Mucosa of stomach (tissue), 1 donor: ENCODE results near the gene ABCD2.
A peak's percentile ranks its signal among the peaks of the same experiment; 100 is the strongest.
"Not testable (repeated sequence)": the region's sequence is repeated elsewhere in the genome, so short reads cannot be mapped to it uniquely, and the experiment has no call there.

ENCODE experiments used
- H3K27me3 ChIP-seq: one replicate; pipeline ENCODE4 v1.7.0; 2013; ENCODE audit warnings: mild to moderate bottlenecking, low read length; ENCODE audit not compliant: control insufficient read depth, insufficient read depth
- H3K36me3 ChIP-seq: one replicate; pipeline ENCODE4 v1.7.0; 2013; ENCODE audit warnings: low read length; ENCODE audit not compliant: control insufficient read depth, insufficient read depth
- H3K4me1 ChIP-seq: one replicate; pipeline ENCODE4 v1.7.0; 2013; ENCODE audit warnings: mild to moderate bottlenecking, low read length; ENCODE audit not compliant: control insufficient read depth, insufficient read depth
- H3K4me3 ChIP-seq: one replicate; pipeline ENCODE4 v1.7.0; 2013; ENCODE audit warnings: low read length
- H3K9ac ChIP-seq: one replicate; pipeline ENCODE4 v1.7.0; 2013; ENCODE audit warnings: mild to moderate bottlenecking, low read length, moderate library complexity
- H3K9me3 ChIP-seq: one replicate; pipeline ENCODE4 v1.7.0; 2013; ENCODE audit warnings: mild to moderate bottlenecking, low read length, moderate library complexity; ENCODE audit not compliant: control insufficient read depth
- donor health status: Pancreatic carcinoma.

The ABCD2 gene

DNA sequence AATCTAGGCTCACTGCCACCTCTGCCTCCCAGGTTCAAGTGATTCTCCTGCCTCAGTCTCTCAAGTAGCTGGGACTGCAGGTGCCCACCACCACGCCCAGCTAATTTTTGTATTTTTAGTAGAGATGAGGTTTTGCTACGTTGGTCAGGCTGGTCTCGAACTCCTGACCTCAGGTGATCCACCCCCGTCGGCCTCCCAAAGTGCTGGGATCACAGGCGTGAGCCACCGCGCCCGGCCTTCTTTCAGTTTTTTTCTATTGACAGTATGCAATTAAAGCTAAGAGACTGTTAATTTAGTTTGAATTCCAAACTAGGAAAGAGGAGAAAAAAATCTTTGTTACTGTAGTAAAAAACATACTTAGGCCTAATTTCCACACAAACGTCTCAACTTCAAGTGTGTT, 3.6 kb upstream of the ABCD2 start:
- H3K36me3 ChIP-seq, H3K9me3 ChIP-seq, H3K9ac ChIP-seq, H3K4me3 ChIP-seq, H3K4me1 ChIP-seq, H3K27me3 ChIP-seq: not testable (repeated sequence)

DNA sequence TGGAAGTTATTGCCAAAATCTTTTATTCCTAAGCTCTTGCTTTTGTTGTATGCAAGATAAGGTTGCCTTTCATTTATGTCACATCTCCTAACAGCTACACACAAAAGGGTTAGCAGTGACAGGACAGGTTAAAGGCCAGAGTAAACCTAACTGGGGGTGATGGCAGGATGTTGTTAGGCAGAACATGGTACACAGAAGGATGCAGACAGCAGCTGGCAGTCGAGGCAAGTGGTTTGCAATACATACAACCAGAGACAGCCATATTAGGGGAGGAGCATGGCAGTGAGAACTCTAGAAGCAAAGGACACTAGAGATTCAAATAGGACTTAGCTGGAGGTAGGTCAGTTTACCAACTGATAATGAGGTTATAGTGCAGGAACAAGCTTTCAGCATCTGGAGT, 2.7 kb upstream of the ABCD2 start:
- no peak overlapping the region for H3K4me3 ChIP-seq

DNA sequence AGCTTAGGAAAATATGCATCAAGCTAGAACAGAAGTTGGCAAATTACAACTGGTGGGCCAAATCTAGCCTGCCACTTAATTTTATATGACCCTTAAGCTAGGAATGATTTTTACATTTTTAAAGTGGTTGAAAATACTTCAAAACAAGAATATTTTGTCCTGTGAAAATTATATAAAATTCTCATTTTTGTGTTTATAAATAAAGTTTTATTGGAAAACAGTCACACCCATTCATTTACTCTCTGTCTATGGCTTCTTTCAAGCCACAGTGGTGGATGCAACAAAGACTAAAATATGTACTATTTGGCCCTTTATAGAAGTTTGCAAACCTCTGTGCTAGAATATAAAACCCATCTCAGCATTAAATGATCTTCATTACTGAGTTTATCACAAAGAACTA, 2.1 kb upstream of the ABCD2 start:
- no peaks in the 10 kb centered on the region for H3K36me3 ChIP-seq
- H3K9me3 ChIP-seq: no peaks in the 10 kb centered on the region
- H3K27me3 ChIP-seq: no peaks in the 10 kb centered on the region
- no peak overlapping the region for H3K4me3 ChIP-seq
- no peak overlapping the region for H3K9ac ChIP-seq
- no peaks in the 10 kb centered on the region for H3K4me1 ChIP-seq

More for the DNA sequence above, 2.7 kb upstream of the ABCD2 start:
- no peaks in the 10 kb centered on the region for H3K9me3 ChIP-seq
- no peak overlapping the region for H3K9ac ChIP-seq
- H3K27me3 ChIP-seq: no peaks in the 10 kb centered on the region
- H3K4me1 ChIP-seq: no peaks in the 10 kb centered on the region
- H3K36me3 ChIP-seq: no peaks in the 10 kb centered on the region

DNA sequence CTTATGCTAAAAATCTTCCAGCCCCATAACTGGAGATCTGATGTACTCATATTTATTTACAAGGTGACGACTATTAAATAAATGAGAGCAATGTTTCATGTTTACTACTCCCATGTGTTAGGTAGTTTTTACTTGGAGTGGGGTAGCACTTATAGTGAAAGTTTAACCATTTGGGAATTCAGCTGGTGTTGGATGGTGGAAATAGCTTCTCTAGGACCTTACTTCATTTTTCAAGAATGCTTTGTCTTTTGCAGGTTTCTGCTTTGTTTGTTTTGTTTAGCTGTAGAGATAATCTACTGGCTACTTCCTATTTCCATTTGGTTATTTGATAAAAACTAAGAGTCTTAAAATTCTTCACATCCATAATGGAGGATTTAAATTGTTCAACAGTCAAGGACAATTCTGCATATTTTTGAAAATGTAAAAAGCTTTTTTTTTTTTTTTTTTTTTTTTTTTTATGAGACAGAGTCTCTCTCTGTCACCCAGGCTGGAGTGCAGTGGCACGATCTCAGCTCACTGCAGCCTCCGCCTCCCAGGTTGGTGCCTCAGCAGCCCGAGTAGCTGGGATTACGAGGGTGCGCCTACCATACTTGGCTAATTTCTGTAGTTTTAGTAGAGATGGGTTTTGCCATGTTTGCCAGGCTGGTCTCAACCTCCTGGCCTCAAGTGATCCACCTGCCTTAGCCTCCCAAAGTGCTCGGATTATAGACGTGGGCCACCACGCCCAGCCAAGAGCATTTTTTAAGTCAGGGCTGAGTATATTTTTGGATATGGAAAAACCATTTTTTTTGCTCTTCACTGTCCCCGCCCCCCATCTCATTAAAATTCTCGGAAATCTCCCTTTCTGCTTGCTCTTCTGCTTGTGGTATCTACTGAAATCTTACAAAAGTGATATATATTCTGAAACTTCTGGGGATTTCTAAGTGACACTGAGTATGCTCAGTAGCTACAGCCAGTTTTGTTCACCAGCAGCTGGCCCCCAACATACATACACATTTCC, 1.4 kb upstream of the ABCD2 start:
- Histone ChIP-seq H3K9ac (peak overlapping the region; percentile 51), H3K36me3 (no peaks in the 10 kb centered on the region), H3K27me3 (no peaks in the 10 kb centered on the region), H3K4me1 (no peaks in the 10 kb centered on the region), H3K9me3 (no peaks in the 10 kb centered on the region), H3K4me3 (no peak overlapping the region)

DNA sequence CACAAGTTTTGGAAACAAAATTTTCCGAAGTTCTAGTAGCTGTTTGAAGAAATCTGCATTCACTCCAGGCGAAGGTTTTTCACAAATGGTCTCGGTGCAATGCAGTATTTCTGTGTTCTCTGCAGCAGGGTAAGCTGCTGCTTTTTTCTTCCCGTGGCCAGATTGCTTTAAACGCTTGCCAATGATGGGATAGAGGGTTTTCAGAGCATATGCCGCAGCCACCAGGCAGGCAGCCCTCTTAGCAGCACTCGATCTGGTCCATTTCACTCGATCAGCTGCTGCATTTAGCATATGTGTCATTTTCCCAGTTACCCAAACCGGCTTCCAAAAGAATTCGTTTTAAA, 315 bp downstream of the ABCD2 start:
- Histone ChIP-seq H3K9me3 (no peaks in the 10 kb centered on the region), H3K9ac (peak overlapping the region; percentile 11), H3K27me3 (no peaks in the 10 kb centered on the region), H3K4me3 (peak overlapping the region; percentile 5), H3K4me1 (no peaks in the 10 kb centered on the region), H3K36me3 (no peaks in the 10 kb centered on the region)

DNA sequence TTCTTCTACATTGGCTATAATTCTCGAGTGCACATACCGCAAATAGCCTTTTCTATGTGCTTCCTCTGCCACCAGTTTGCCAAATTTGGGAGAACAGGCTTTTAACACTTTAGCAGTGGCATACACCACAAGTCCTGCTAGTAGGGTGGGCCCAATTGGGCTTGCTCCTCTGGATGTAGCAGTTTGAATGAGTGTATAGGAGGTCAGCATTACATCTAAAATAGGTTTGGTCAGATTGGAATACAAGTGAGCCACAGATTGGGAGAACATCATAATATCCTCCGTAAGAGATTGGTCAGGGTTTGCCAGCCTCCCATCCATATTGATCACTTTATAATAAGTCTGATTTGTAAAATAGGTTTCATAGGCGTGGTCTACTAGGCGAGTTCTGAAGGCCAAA, 902 bp downstream of the ABCD2 start:
- no peak overlapping the region for H3K4me3 ChIP-seq

DNA sequence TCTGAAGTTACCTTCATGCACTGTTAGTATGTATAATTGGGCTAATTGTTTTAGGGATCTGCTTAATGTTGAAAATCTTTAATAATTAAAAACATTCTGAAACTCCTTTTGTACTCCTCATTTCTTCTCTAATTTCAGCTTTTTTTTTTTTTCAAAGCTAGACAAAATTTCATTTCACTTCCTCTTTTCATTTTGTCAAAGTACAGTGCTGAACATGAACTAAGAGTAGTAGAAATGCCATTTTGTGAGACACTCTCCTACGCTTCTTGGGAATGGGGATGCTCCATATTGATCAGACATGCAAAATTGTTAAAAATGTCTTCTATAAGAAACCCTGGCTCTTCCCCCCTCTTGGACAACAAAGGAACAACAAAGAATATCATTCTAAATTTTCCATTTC, 1.7 kb downstream of the ABCD2 start:
- Histone ChIP-seq H3K4me1 (no peaks in the 10 kb centered on the region), H3K4me3 (no peak overlapping the region), H3K36me3 (no peaks in the 10 kb centered on the region), H3K9me3 (no peaks in the 10 kb centered on the region), H3K9ac (no peak overlapping the region), H3K27me3 (no peaks in the 10 kb centered on the region)

More for the DNA sequence above, 902 bp downstream of the ABCD2 start:
- Histone ChIP-seq H3K4me1 (no peaks in the 10 kb centered on the region), H3K9me3 (no peaks in the 10 kb centered on the region), H3K27me3 (no peaks in the 10 kb centered on the region), H3K36me3 (no peaks in the 10 kb centered on the region), H3K9ac (no peak overlapping the region)

DNA sequence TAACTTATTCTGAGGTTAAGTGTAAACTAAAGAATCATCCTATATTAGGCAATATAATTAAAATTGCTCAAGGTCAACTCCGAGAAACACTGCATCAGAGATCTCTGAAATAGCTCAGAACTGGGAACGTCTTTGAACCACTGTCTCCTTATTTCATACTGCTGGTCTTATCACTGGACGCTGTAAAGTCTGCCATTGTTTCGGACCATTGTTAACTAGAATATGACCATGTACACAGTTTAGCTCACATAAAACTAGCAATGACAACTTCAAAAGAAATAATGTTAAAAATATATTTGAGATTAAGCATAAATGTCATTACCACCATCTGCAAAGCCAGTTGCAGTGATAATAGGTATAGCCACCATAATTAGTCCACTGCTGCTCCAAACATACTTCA, 2.9 kb downstream of the ABCD2 start:
- Histone ChIP-seq H3K36me3 (no peaks in the 10 kb centered on the region), H3K4me1 (no peaks in the 10 kb centered on the region), H3K9me3 (no peaks in the 10 kb centered on the region), H3K27me3 (no peaks in the 10 kb centered on the region), H3K9ac (no peak overlapping the region), H3K4me3 (no peak overlapping the region)

DNA sequence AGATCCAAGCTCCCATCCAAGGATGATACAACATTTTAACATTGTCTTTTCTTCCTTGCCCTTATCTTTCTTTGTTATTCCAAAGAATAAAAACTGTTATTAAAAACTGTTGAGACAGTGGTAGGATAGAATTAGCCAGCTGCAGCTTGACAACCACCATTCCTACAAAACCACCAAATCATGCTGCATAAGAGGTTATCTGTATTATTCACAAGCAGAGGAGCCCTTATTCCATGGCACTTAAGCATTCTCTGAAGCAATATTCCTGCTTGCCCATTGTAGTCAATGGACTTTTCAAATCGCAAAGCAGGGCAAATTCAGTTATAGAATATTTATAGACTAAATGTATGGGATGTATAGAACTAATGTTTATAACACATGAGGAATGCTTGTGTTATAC, 3.4 kb downstream of the ABCD2 start:
- H3K9ac ChIP-seq: no peak overlapping the region
- H3K4me1 ChIP-seq: no peaks in the 10 kb centered on the region
- H3K27me3 ChIP-seq: no peaks in the 10 kb centered on the region
- no peaks in the 10 kb centered on the region for H3K9me3 ChIP-seq
- no peak overlapping the region for H3K4me3 ChIP-seq
- no peaks in the 10 kb centered on the region for H3K36me3 ChIP-seq

DNA sequence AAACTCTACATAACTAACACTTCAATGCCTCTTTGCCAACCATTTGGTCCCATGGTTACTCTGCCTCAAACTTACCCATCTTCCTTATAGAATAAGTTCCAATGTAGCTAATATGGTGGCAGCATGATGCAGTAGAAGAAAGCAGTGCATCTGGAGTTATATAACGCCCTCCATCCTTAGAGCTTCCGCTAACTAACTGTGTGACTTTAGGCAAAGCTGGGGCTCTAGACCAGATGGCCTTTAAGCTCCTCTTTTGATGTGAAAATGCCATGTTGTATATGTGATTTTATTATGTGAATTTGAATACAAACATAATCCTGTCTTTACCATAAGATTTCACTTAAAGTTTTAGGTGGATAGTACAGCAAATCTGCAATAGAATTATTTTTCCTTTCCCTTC, 6.1 kb downstream of the ABCD2 start:
- Histone ChIP-seq H3K9ac (no peak overlapping the region), H3K4me3 (no peak overlapping the region)

DNA sequence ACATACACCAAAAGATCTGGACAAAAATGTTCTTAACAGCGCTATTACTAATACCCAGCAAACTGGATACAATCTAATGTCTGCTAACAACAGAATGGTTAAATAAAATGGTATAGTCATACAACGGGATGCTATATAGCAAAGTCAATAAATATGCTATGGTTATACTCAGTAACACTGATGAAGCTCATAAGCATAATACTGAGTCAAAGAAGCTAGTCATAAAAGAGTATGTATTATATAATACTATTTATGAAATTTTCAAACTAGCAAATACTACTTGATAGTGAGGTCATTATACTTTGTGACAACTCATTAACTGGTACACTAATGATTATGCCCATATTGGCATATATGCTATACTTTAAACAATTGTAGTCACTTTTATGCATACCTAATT, 7.4 kb downstream of the ABCD2 start:
- H3K9me3 ChIP-seq: no peaks in the 10 kb centered on the region
- H3K27me3 ChIP-seq: no peaks in the 10 kb centered on the region
- H3K4me3 ChIP-seq: no peak overlapping the region
- no peak overlapping the region for H3K9ac ChIP-seq
- H3K36me3 ChIP-seq: no peaks in the 10 kb centered on the region
- no peaks in the 10 kb centered on the region for H3K4me1 ChIP-seq

More for the DNA sequence above, 6.1 kb downstream of the ABCD2 start:
- Histone ChIP-seq H3K27me3 (no peaks in the 10 kb centered on the region), H3K9me3 (no peaks in the 10 kb centered on the region), H3K36me3 (no peaks in the 10 kb centered on the region), H3K4me1 (no peaks in the 10 kb centered on the region)

DNA sequence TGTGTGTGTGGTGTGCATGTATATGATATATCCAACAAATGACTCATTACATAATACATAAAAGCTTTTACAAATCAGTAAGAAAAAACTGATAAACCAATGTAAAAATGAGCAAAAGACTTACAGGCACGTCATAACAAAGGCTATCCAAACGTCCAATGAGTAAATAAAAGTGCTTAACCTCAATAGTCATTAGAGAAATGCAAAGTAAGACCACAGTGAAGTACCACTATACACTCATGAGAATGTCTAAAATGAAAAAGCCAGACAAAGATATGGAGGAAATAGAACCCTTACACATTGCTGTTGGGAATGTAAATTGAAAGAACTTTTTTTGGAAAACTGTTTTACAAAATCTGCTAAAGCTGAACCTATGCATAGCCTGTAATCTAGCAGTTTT, 7.8 kb downstream of the ABCD2 start:
- H3K4me1 ChIP-seq: no peaks in the 10 kb centered on the region
- H3K27me3 ChIP-seq: no peaks in the 10 kb centered on the region
- H3K4me3 ChIP-seq: no peak overlapping the region
- no peak overlapping the region for H3K9ac ChIP-seq
- no peaks in the 10 kb centered on the region for H3K9me3 ChIP-seq
- no peaks in the 10 kb centered on the region for H3K36me3 ChIP-seq
